NT2/D1 (cell line): ENCODE results near the gene METTL26.

Source experiments
- YY1 ChIP-seq: IDR thresholded peaks from 2 replicates; pipeline ENCODE4 v1.6.1; 2011; ENCODE audit not compliant: insufficient read length, insufficient read depth
- ZNF274 ChIP-seq: IDR thresholded peaks from 2 replicates; pipeline ENCODE4 v1.6.1; 2011; ENCODE audit warnings: mild to moderate bottlenecking, low read depth, low read length

GRCh38 chr16:595094-595528 lies 41.0 kb downstream of the METTL26 start:
- TF ChIP-seq YY1, result no peak
- no peak for TF ChIP-seq ZNF274
